Erythroblast (primary cell): ENCODE measurements around the gene CRACDL.

Source experiments
- GATA1 ChIP-seq: IDR thresholded peaks from 2 replicates; pipeline ENCODE4 v1.6.1; 2011; ENCODE audit warnings: low read depth, mild to moderate bottlenecking, control low read depth, low read length, moderate library complexity
- POLR2A ChIP-seq: IDR thresholded peaks from 2 replicates; pipeline ENCODE4 v1.6.1; 2011; ENCODE audit warnings: mild to moderate bottlenecking, low read length

GRCh38 chr2:98759827-98760625 lies 176.0 kb downstream of the CRACDL start:
- TF ChIP-seq POLR2A: no peak
- TF ChIP-seq GATA1: no peak
